ENCODE measurements around the gene FBXL20.

- TF ChIP-seq POLR2A (IDR thresholded peaks at IDR 0.05) (no peak), CTCF (IDR thresholded peaks at IDR 0.05) (no peak)
Measured at GRCh38 chr17:39352986-39353385, 48.4 kb downstream of the FBXL20 start.
